Measurements from ENCODE around the gene PPM1J.

The PPM1J gene

DNA sequence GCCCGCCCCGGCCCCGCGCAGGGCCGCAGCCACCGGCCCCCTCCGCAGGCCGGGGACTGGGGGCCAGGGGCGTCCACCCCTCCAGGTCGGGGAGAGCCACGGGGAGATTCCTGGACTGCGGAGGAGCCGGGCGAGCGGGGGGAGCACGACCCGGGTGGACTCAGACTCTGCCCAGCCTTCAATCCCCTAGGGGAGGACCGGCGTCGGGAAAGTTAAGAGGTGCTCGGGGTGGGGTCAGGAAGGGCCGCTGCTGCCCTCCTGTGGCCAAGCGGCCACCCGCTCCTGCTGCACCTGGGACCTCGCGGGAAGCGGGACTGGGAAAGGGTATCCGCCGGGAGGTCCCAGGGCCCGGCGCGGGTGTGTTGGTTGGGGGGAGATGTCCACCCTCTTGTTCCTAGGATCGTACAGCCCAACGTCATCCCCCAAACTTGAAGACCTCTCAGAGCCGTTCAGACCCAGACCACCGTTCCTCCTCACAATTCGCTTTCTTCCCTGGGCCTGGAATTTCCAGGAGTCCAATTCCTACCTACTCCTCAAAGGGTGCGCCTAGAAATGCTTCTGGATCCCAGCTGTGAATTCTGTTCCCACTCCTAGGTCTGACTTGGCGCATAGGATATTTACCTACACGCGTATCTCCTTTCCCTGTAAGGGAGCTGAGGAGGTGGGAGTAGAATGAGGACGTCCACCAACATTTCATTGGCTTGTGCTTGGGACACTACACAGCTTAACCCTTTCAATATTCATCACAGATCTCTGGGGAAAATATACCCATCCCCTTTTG, 7.7 kb downstream of the PPM1J start:
- peak overlapping the region; percentile 99 for H3K27ac ChIP-seq
- TF ChIP-seq ZFX (IDR thresholded peaks at IDR 0.05) (no peak), CTCF (conservative IDR thresholded peaks at IDR 0.05) (peak; percentile 98)

DNA sequence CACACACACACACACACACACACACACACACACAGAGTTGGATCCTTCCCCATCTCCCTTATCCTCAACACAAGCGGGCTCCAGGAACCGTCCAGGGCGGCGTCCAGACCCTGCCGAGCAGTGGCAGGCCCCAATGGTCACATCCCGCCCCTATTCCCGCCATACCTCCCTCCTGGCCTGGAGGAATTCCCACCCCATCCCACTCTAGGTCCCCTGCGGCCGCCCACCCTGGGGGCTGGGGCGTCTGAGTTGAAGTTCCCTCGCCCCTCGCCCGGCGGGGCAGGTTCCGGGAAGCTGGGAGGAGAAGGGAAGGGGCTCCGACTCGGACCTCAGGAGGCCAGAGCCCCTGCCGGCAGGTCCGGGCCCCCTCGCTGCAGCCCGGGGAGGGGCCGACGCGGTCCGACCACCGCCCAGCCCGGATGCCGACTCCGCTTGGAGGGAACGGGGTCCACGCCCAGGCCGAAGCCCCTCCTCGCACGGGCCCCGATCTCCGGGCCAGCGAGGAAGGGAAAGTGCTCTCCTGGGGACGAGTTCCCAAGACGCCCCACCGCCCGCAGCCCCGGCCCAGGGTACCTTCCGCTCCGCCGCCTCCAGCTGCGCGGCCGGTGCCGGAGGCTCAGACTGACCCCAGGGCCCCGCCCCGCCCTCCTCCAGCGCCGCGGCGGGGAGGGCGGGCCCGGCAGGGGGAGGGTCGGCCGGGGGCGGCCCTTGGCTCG, 8.5 kb downstream of the PPM1J start, which contains the start of gene RHOC:
Gene RHOC (minus strand): TSS at position 623 of the 716 bp plus-strand sequence. CDS start 3,328 bp downstream, outside the sequence.
- H3K27ac ChIP-seq: peak within 1 kb of the TSS; percentile 99

GRCh38 chr1:112704934-112705627, 10.1 kb downstream of the PPM1J start:
- no peak for TF ChIP-seq ZFX (IDR thresholded peaks at IDR 0.05)
- no peak for TF ChIP-seq CTCF (conservative IDR thresholded peaks at IDR 0.05)
- peak overlapping the region; percentile 99 for H3K27ac ChIP-seq

More for the DNA sequence above, 8.5 kb downstream of the PPM1J start, which contains the start of gene RHOC:
- TF ChIP-seq CTCF (conservative IDR thresholded peaks at IDR 0.05): no peak
- TF ChIP-seq ZFX (IDR thresholded peaks at IDR 0.05): peak; percentile 35; the same call in 1 of the 2 replicates

GRCh38 chr1:112704391-112704933, 10.7 kb downstream of the PPM1J start:
- H3K27ac ChIP-seq: peak overlapping the region; percentile 99
- no peak for TF ChIP-seq ZFX (IDR thresholded peaks at IDR 0.05)

- peak overlapping the region; percentile 99 for H3K27ac ChIP-seq
- TF ChIP-seq CTCF (conservative IDR thresholded peaks at IDR 0.05): no peak
- no peak for TF ChIP-seq ZFX (IDR thresholded peaks at IDR 0.05)
These were observed 11.4 kb downstream of the PPM1J start for GRCh38 chr1:112703706-112704105.

- no peak for TF ChIP-seq ZFX (IDR thresholded peaks at IDR 0.05)
- no peak for TF ChIP-seq CTCF (conservative IDR thresholded peaks at IDR 0.05)
- H3K27ac ChIP-seq: 0 out of 2 replicates have a peak overlapping the region, but pooled peaks have one; percentile 68
These were observed 12.5 kb downstream of the PPM1J start for GRCh38 chr1:112702420-112703261.

GRCh38 chr1:112702067-112702395, 13.1 kb downstream of the PPM1J start:
- peak overlapping the region; percentile 68 for H3K27ac ChIP-seq
- TF ChIP-seq ZFX (IDR thresholded peaks at IDR 0.05) (no peak), CTCF (conservative IDR thresholded peaks at IDR 0.05) (no peak)
